ENCODE measurements around the gene CPLX4. TPM values are rescaled to one million over a fixed set of nuclear protein-coding genes. Genes with fewer than 3 reads are reported as not detected.

The CPLX4 gene
- total and polyA plus RNA-seq, 2 of the 13 experiments (the other 11 are each of a cell fraction or from before 2014, with no cell fraction given) = not detected

DNA sequence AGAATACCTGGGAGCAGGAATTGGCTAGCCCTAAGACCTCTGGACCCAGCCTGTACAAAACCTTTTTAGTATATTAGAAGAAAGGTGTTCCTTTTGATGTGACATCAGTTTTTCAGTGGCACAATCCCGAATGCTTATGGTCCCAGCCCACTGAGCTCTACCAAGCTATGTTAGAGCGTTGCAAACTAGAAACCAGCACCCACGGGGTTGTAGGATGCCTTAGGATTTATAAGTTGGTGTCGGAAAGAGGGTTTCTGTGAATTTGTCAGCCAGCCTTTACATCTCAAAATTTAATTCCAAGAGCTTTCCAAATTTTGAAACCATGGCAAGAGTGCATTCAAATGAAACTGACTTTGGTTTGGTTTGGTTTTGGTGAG, 41.1 kb upstream of the CPLX4 start:
- FAIRE-seq (no peak), ATAC-seq (peak; percentile 60), DNase-seq (ENCODE audit: low spot score) (no peak)
- H3K9ac ChIP-seq (ENCODE audit: insufficient read depth, low read depth, low read length) = peak overlapping the region; percentile 44
- H3K4me3 ChIP-seq (replicated peaks in 1 of 3; ENCODE audit: insufficient read depth in 1 of 3, low read depth in 2 of 3, low read length in 3 of 3) = peak overlapping the region; percentile 42 to 100 (median 61)
- peaks cover 39% of the 10 kb centered on the region for H3K4me1 ChIP-seq (ENCODE audit: insufficient read depth, low read length)
- peaks cover 0 to 4% of the 10 kb centered on the region in 2 experiments; a peak in 1 of 5 replicates for H3K27me3 ChIP-seq (ENCODE audit: control insufficient read depth in 1 of 2, insufficient read depth in 2 of 2, low read length in 2 of 2)
- ChIA-PET CTCF (ENCODE audit: low intra/inter-chr PET ratio, low total read pairs) (no interaction called here), POLR2A (interaction anchor here (0.9 to 1.0 kb wide), 2 partner anchors 34 to 218 kb away, joined by 4 to 6 read pairs; no protein-coding TSS in a partner anchor)
- in situ Hi-C loops (cut with HindIII; ENCODE audit: extremely low pct_ligation_motif_present, low pct_unique_long_range_greater_than_20kb) (no loop called here), intact Hi-C loops (cut with micrococcal nuclease; ENCODE audit: unreplicated experiment) (loop anchor here (1.0 to 2.0 kb wide), 2 partner anchors 43 to 217 kb away; no protein-coding TSS in a partner anchor)
- H3K27ac ChIP-seq (ENCODE audit: extremely low read length, insufficient read depth, low read length) = no peak overlapping the region
- peak overlapping the region; percentile 93 for H2AFZ ChIP-seq (ENCODE audit: low read length)
- H3K36me3 ChIP-seq (replicated peaks in 1 of 2; ENCODE audit: control insufficient read depth in 1 of 2, insufficient read depth in 2 of 2, low read length in 2 of 2) = peaks cover 1 to 15% of the 10 kb centered on the region in 2 experiments
- peak overlapping the region; percentile 78 for H3K4me2 ChIP-seq (ENCODE audit: low read depth, low read length)
- H3K79me2 ChIP-seq (ENCODE audit: insufficient read depth, low read length) = peaks cover 44% of the 10 kb centered on the region
- no peak for TF ChIP-seq CBFB (CRISPR knock-in tag; IDR thresholded peaks at IDR 0.05)
- TF ChIP-seq, protein P1, sequence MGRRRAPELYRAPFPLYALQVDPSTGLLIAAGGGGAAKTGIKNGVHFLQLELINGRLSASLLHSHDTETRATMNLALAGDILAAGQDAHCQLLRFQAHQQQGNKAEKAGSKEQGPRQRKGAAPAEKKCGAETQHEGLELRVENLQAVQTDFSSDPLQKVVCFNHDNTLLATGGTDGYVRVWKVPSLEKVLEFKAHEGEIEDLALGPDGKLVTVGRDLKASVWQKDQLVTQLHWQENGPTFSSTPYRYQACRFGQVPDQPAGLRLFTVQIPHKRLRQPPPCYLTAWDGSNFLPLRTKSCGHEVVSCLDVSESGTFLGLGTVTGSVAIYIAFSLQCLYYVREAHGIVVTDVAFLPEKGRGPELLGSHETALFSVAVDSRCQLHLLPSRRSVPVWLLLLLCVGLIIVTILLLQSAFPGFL (CRISPR knock-in tag; IDR thresholded peaks at IDR 0.05) = no peak
- TF ChIP-seq MTA1 (CRISPR knock-in tag; IDR thresholded peaks at IDR 0.05; ENCODE audit: borderline replicate concordance) = no peak
- TF ChIP-seq AHR (CRISPR knock-in tag; IDR thresholded peaks at IDR 0.05) = no peak
- TF ChIP-seq, protein P2, sequence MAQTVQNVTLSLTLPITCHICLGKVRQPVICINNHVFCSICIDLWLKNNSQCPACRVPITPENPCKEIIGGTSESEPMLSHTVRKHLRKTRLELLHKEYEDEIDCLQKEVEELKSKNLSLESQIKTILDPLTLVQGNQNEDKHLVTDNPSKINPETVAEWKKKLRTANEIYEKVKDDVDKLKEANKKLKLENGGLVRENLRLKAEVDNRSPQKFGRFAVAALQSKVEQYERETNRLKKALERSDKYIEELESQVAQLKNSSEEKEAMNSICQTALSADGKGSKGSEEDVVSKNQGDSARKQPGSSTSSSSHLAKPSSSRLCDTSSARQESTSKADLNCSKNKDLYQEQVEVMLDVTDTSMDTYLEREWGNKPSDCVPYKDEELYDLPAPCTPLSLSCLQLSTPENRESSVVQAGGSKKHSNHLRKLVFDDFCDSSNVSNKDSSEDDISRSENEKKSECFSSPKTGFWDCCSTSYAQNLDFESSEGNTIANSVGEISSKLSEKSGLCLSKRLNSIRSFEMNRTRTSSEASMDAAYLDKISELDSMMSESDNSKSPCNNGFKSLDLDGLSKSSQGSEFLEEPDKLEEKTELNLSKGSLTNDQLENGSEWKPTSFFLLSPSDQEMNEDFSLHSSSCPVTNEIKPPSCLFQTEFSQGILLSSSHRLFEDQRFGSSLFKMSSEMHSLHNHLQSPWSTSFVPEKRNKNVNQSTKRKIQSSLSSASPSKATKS (CRISPR knock-in tag; IDR thresholded peaks at IDR 0.05) = no peak
- TF ChIP-seq SMYD3 (CRISPR knock-in tag; IDR thresholded peaks at IDR 0.05) = 0 out of 2 replicates have a peak, but pooled peaks have one; percentile 2
- TF ChIP-seq, protein P3, sequence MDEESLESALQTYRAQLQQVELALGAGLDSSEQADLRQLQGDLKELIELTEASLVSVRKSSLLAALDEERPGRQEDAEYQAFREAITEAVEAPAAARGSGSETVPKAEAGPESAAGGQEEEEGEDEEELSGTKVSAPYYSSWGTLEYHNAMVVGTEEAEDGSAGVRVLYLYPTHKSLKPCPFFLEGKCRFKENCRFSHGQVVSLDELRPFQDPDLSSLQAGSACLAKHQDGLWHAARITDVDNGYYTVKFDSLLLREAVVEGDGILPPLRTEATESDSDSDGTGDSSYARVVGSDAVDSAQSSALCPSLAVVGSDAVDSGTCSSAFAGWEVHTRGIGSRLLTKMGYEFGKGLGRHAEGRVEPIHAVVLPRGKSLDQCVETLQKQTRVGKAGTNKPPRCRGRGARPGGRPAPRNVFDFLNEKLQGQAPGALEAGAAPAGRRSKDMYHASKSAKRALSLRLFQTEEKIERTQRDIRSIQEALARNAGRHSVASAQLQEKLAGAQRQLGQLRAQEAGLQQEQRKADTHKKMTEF (CRISPR knock-in tag; IDR thresholded peaks at IDR 0.05) = peak; percentile 5; the same call in 1 of the 2 replicates
- TF ChIP-seq MED13 (CRISPR knock-in tag; IDR thresholded peaks at IDR 0.05) = no peak
- TF ChIP-seq, protein P4, sequence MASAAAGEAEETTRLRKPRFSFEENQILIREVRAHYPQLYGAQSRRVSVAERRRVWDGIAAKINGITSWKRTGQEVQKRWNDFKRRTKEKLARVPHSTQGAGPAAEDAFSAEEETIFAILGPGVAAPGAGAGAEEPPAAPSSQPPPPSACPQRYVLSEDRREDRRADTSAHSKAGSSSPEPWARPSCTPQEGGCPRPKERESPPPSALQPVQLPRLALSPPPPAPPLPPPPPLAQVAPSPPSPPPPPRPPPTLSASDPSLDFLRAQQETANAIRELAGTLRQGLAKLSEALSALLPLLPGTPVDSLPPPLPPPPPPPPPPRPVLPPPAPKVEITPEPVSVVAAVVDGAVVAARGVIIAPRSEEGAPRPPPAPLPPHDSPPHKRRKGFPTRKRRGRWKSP (CRISPR knock-in tag; IDR thresholded peaks at IDR 0.05) = 0 out of 2 replicates have a peak, but pooled peaks have one; percentile 1
- TF ChIP-seq, protein P5, sequence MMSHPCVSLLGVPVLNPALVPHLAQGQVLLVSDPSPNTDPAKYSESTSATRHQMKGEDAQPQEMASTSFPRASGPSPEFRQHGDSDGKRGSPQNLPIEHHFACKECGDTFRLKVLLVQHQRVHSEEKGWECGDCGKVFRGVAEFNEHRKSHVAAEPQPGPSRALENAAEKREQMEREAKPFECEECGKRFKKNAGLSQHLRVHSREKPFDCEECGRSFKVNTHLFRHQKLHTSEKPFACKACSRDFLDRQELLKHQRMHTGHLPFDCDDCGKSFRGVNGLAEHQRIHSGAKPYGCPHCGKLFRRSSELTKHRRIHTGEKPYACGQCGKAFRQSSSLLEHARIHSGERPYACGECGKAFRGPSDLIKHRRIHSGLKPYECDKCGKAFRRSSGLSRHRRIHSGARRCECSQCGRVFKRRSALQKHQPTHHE (CRISPR knock-in tag; IDR thresholded peaks at IDR 0.05; ENCODE audit: borderline replicate concordance) = 0 out of 2 replicates have a peak, but pooled peaks have one; percentile 8
- peak; percentile 18 for TF ChIP-seq CBX1 (IDR thresholded peaks at IDR 0.05; ENCODE audit: low read depth)
- H4K20me1 ChIP-seq (ENCODE audit: insufficient read depth, low read length) = peaks cover 24% of the 10 kb centered on the region
- H3K9me3 ChIP-seq (ENCODE audit: low read length) = no peaks in the 10 kb centered on the region
- 11% methylated on average over 4 of the region's 4 CpGs for WGBS (ENCODE audit: low lambda C conversion rate)
- no TSS peak for BruUV-seq (replicated peaks)
